SK-N-SH (cell line): Measurements from ENCODE around the gene ALPL. TPM values are rescaled to one million over a fixed set of nuclear protein-coding genes. Genes with fewer than 3 reads are reported as not detected.

Experiments
- CTCF ChIA-PET: fragments of 300-600, 350-600 bp; formaldehyde crosslinking; extraction: SDS; loops from one replicate; lab custom pipeline; 2021; lab: Yijun Ruan, JAX
- POLR2A ChIA-PET: fragments of 350-600 bp; sonication (Branson Sonifier 250); formaldehyde crosslinking; extraction: SDS; loops from one replicate; lab custom pipeline; 2020; ENCODE audit warnings: antibody characterized with exemption, inconsistent platforms; lab: Yijun Ruan, JAX
- DNase-seq: peaks from one replicate; pipeline ENCODE4 v3.0.0; 2012
- H2AFZ ChIP-seq: fragments of 200-600 bp; sonication (generic); 2 replicates; pipeline ENCODE4 v1.8.1; 2016; ENCODE audit warnings: antibody characterized with exemption, mild to moderate bottlenecking, low read depth
- H3F3A ChIP-seq: fragments of 200-600 bp; sonication (generic); replicated peaks from 2 replicates; pipeline ENCODE3; 2016; ENCODE audit warnings: antibody characterized with exemption, mild to moderate bottlenecking; ENCODE audit not compliant: insufficient read depth
- H3K27ac ChIP-seq, 2 experiments: fragments of 200-500 bp in 1 of 2; fragments of 200-600 bp in 1 of 2; sonication (Bioruptor generic) in 1 of 2; sonication (generic), shearing (Covaris generic) in 1 of 2; 2 replicates each; pipeline versions ENCODE4 v1.5.1 to v1.6.1; 2014 to 2016; ENCODE audit warnings: low read depth in 2 of 2, inconsistent platforms in 1 of 2, low read length in 1 of 2, mild to moderate bottlenecking in 1 of 2, mixed read lengths in 1 of 2
- H3K27me3 ChIP-seq: fragments of 200-600 bp; sonication (generic), shearing (Covaris generic); 2 replicates; pipeline ENCODE4 v1.6.1; 2016; ENCODE audit warnings: mixed run types; ENCODE audit not compliant: insufficient read depth
- H3K36me3 ChIP-seq, 2 experiments: fragments of 200-500 bp in 1 of 2; fragments of 200-600 bp in 1 of 2; sonication (Bioruptor generic) in 1 of 2; sonication (generic) in 1 of 2; replicated peaks in 1 of 2; 2 replicates each; pipeline versions ENCODE3 to v1.5.1; 2014 to 2016; ENCODE audit warnings: low read length in 1 of 2, mild to moderate bottlenecking in 1 of 2; ENCODE audit not compliant: insufficient read depth in 2 of 2, control insufficient read depth in 1 of 2
- H3K4me1 ChIP-seq, 2 experiments: fragments of 200-500 bp in 1 of 2; fragments of 200-600 bp in 1 of 2; sonication (Bioruptor generic) in 1 of 2; sonication (generic), shearing (Covaris generic) in 1 of 2; 2 replicates each; pipeline versions ENCODE4 v1.5.1 to v1.6.1; 2014 to 2016; ENCODE audit warnings: low read depth in 1 of 2, low read length in 1 of 2, mixed run types in 1 of 2; ENCODE audit not compliant: insufficient read depth in 2 of 2, control insufficient read depth in 1 of 2
- H3K4me2 ChIP-seq: fragments of 200-600 bp; sonication (generic), shearing (Covaris generic); 2 replicates; pipeline ENCODE4 v1.6.1; 2017; ENCODE audit warnings: mixed run types
- H3K4me3 ChIP-seq, 2 experiments: fragments of 200-500 bp in 1 of 2; fragments of 200-600 bp in 1 of 2; sonication (Bioruptor generic) in 1 of 2; sonication (generic), shearing (Covaris generic) in 1 of 2; 2 replicates each; pipeline versions ENCODE4 v1.5.1 to v1.8.1; 2014 to 2016; ENCODE audit warnings: low read depth in 2 of 2, inconsistent platforms in 1 of 2, low read length in 1 of 2, mild to moderate bottlenecking in 1 of 2, mixed read lengths in 1 of 2, moderate library complexity in 1 of 2
- H3K79me2 ChIP-seq: fragments of 200-600 bp; sonication (generic); 2 replicates; pipeline ENCODE4 v1.8.1; 2017; ENCODE audit warnings: mild to moderate bottlenecking; ENCODE audit not compliant: insufficient read depth
- H3K9ac ChIP-seq: fragments of 200-600 bp; sonication (generic); 2 replicates; pipeline ENCODE4 v1.6.1; 2017; ENCODE audit warnings: mixed run types
- H3K9me2 ChIP-seq: fragments of 200-600 bp; sonication (generic); 2 replicates; pipeline ENCODE4 v1.6.1; 2017; ENCODE audit warnings: mixed run types
- H3K9me3 ChIP-seq: fragments of 200-600 bp; sonication (generic); 2 replicates; pipeline ENCODE4 v1.6.1; 2017; ENCODE audit warnings: mixed run types, mild to moderate bottlenecking, moderate library complexity
- H4K20me1 ChIP-seq: fragments of 200-600 bp; sonication (generic); 2 replicates; pipeline ENCODE4 v1.6.1; 2017; ENCODE audit warnings: mild to moderate bottlenecking, mixed run types; ENCODE audit not compliant: insufficient read depth
- ELF1 ChIP-seq: IDR thresholded peaks from 2 replicates; pipeline ENCODE4 v1.4.0; 2012
- FOXJ3 ChIP-seq: sonication (generic); formaldehyde crosslinking; IDR thresholded peaks from 2 replicates; pipeline ENCODE4 v1.5.1; 2020; ENCODE audit warnings: mild to moderate bottlenecking, missing genetic modification reagents
- MEF2A ChIP-seq: IDR thresholded peaks from 2 replicates; pipeline ENCODE4 v1.4.0; 2012; ENCODE audit warnings: low read depth, borderline replicate concordance
- MXI1 ChIP-seq: IDR thresholded peaks from 2 replicates; pipeline ENCODE4 v1.6.1; 2012; ENCODE audit warnings: mild to moderate bottlenecking, low read depth, low read length, improper control_type of control experiment
- POLR2AphosphoS5 ChIP-seq: IDR thresholded peaks from 2 replicates; pipeline ENCODE4 v1.6.1; 2012; ENCODE audit warnings: low read depth, low read length
- RAD21 ChIP-seq: IDR thresholded peaks from 2 replicates; pipeline ENCODE4 v1.6.1; 2012; ENCODE audit warnings: mild to moderate bottlenecking, low read length
- RFX5 ChIP-seq: IDR thresholded peaks from 2 replicates; pipeline ENCODE4 v1.6.1; 2012; ENCODE audit warnings: mild to moderate bottlenecking, improper control_type of control experiment, low read length
- SIN3A ChIP-seq: IDR thresholded peaks from 2 replicates; pipeline ENCODE4 v1.6.1; 2012; ENCODE audit warnings: low read depth, mild to moderate bottlenecking, low read length, moderate library complexity, borderline replicate concordance
- SMC3 ChIP-seq: IDR thresholded peaks from 2 replicates; pipeline ENCODE4 v1.6.1; 2012; ENCODE audit warnings: low read depth, low read length, improper control_type of control experiment
- YY1 ChIP-seq: IDR thresholded peaks from 2 replicates; pipeline ENCODE4 v1.4.0; 2012; ENCODE audit warnings: low read depth, mild to moderate bottlenecking
- WGBS: methylation state at CpG from one replicate; pipeline ENCODE4 v1.1.6; 2017; ENCODE audit warnings: low lambda C conversion rate; 5-methylcytosine and 5-hydroxymethylcytosine counted together
- polyA plus RNA-seq, 3 experiments: library from polyadenylated mRNA; depleted of rRNA; stranded (reverse); fragments of >200 nt; gene quantifications; 2 replicates each; pipeline ENCODE4 v1.2.3, GENCODE V29; 2012
- TF ChIP-seq, protein P1 (sequence below): IDR thresholded peaks from 2 replicates; pipeline ENCODE4 v1.4.0; 2012; ENCODE audit warnings: low read depth, borderline replicate concordance
- TF ChIP-seq, protein P2 (sequence below): IDR thresholded peaks from 2 replicates; pipeline ENCODE4 v1.4.0; 2012; ENCODE audit warnings: low read depth, borderline replicate concordance

Gene ALPL
- polyA plus RNA-seq, 1 of the 3 experiments (the other 2 are of a cell fraction) = 0.69 TPM

DNA sequence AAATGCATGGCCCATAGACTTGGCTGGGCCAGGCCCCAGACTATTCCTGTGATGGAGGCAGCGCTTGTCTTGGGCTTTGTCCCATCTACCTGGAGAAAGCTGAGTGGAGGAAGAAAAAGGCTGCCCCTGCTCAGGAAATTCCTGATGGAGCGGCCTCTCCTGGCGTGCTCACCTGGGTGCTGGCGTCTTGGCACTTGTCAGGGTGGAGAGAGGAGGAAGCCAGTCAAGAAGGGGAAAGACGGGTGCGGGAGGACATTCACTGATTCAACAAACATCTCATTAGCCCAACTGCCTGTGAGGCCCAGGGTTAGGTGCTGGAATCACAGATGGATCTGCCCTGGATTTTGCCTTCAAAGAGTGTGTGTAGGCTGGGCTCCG is 16.1 kb downstream of the ALPL start:
- ChIA-PET POLR2A (no interaction called here), CTCF (interaction anchor here (1.3 to 1.8 kb wide), 4 partner anchors 12 to 155 kb away, joined by 3 to 6 read pairs (median 3); partner anchors contain the start of gene ALPL)
- H3K9ac ChIP-seq = no peak overlapping the region
- no peak overlapping the region for H3K27ac ChIP-seq
- H2AFZ ChIP-seq = no peak overlapping the region
- no peaks in the 10 kb centered on the region for H3K79me2 ChIP-seq
- TF ChIP-seq POLR2AphosphoS5 (no peak), YY1 (no peak), MXI1 (no peak)
- TF ChIP-seq, protein P1, sequence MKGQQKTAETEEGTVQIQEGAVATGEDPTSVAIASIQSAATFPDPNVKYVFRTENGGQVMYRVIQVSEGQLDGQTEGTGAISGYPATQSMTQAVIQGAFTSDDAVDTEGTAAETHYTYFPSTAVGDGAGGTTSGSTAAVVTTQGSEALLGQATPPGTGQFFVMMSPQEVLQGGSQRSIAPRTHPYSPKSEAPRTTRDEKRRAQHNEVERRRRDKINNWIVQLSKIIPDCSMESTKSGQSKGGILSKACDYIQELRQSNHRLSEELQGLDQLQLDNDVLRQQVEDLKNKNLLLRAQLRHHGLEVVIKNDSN = no peak
- H4K20me1 ChIP-seq = no peaks in the 10 kb centered on the region
- WGBS = 85% methylated on average over 7 of the region's 7 CpGs
- H3K27me3 ChIP-seq = 0 out of 2 replicates have a peak, but pooled peaks cover 5% of the 10 kb centered on the region
- H3K4me1 ChIP-seq = peaks cover 0 to 7% of the 10 kb centered on the region in 2 experiments; a peak in 1 of 4 replicates
- no peaks in the 10 kb centered on the region for H3K9me3 ChIP-seq
- H3K4me3 ChIP-seq = no peak overlapping the region
- H3K9me2 ChIP-seq = no peaks in the 10 kb centered on the region
- no peak for DNase-seq
- no peak overlapping the region for H3K4me2 ChIP-seq
- H3K36me3 ChIP-seq = no peaks in the 10 kb centered on the region
- no peaks in the 10 kb centered on the region for H3F3A ChIP-seq

DNA sequence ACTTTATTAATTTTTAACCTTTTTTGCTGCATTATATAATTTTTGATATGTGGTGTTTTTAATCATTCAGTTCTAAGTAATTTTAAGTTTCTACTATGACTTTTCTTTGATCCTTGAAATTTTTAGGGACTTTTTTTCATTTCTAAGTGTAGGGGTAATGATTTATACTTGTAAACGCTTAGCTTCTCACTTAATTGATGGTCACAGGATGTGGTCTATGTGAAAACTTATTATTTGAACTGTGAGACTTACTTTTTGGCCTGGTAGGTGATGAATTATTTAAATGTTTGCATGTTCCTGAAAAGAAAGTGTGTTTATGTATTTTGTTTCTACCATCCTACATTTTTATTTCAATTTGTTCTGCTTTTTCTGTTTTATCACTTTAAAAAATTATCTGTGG is 17.2 kb downstream of the ALPL start:
- WGBS = 73% methylated on average over 1 of the region's 1 CpG
- no peak overlapping the region for H3K27ac ChIP-seq
- CTCF ChIA-PET = interaction anchor here (1.4 to 1.8 kb wide), 2 partner anchors 11 to 156 kb away, joined by 3 to 6 read pairs; no protein-coding TSS in a partner anchor
- H3K4me2 ChIP-seq = no peak overlapping the region
- TF ChIP-seq SIN3A (no peak), MXI1 (no peak), SMC3 (no peak), ELF1 (no peak), MEF2A (no peak), RAD21 (no peak), FOXJ3 (CRISPR knock-in tag) (no peak), RFX5 (no peak)
- TF ChIP-seq, protein P2, sequence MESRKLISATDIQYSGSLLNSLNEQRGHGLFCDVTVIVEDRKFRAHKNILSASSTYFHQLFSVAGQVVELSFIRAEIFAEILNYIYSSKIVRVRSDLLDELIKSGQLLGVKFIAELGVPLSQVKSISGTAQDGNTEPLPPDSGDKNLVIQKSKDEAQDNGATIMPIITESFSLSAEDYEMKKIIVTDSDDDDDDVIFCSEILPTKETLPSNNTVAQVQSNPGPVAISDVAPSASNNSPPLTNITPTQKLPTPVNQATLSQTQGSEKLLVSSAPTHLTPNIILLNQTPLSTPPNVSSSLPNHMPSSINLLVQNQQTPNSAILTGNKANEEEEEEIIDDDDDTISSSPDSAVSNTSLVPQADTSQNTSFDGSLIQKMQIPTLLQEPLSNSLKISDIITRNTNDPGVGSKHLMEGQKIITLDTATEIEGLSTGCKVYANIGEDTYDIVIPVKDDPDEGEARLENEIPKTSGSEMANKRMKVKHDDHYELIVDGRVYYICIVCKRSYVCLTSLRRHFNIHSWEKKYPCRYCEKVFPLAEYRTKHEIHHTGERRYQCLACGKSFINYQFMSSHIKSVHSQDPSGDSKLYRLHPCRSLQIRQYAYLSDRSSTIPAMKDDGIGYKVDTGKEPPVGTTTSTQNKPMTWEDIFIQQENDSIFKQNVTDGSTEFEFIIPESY = no peak
- no peaks in the 10 kb centered on the region for H3K9me3 ChIP-seq
- no peaks in the 10 kb centered on the region for H3K9me2 ChIP-seq
- no peaks in the 10 kb centered on the region for H3K79me2 ChIP-seq
- H3K4me1 ChIP-seq = peaks cover 0 to 7% of the 10 kb centered on the region in 2 experiments; a peak in 1 of 4 replicates
- POLR2A ChIA-PET = no interaction called here
- H4K20me1 ChIP-seq = no peaks in the 10 kb centered on the region
- H3K4me3 ChIP-seq = no peak overlapping the region
- no peak overlapping the region for H3K9ac ChIP-seq
- H3K27me3 ChIP-seq = 0 out of 2 replicates have a peak, but pooled peaks cover 5% of the 10 kb centered on the region
- H2AFZ ChIP-seq = no peak overlapping the region
- H3F3A ChIP-seq = no peaks in the 10 kb centered on the region
- H3K36me3 ChIP-seq = no peaks in the 10 kb centered on the region
- DNase-seq = no peak
